Ishikawa (cell line): ENCODE results near the gene LHPP.

Experiments used
- EGR1 ChIP-seq: IDR thresholded peaks from 2 replicates; pipeline ENCODE4 v1.6.1; 2012
- EP300 ChIP-seq: IDR thresholded peaks from 2 replicates; pipeline ENCODE4 v1.6.1; 2012; ENCODE audit warnings: borderline replicate concordance
- FOXM1 ChIP-seq: IDR thresholded peaks from 2 replicates; pipeline ENCODE4 v1.6.1; 2012; ENCODE audit warnings: low read depth, borderline replicate concordance
- RAD21 ChIP-seq: IDR thresholded peaks from 2 replicates; pipeline ENCODE4 v1.6.1; 2012; ENCODE audit warnings: low read depth
- TAF1 ChIP-seq: IDR thresholded peaks from 2 replicates; pipeline ENCODE4 v1.6.1; 2012; ENCODE audit warnings: low read depth, mild to moderate bottlenecking
- TCF12 ChIP-seq: IDR thresholded peaks from 2 replicates; pipeline ENCODE4 v1.6.1; 2012; ENCODE audit warnings: low read depth
- TEAD4 ChIP-seq: IDR thresholded peaks from 2 replicates; pipeline ENCODE4 v1.6.1; 2012
- YY1 ChIP-seq: IDR thresholded peaks from 2 replicates; pipeline ENCODE4 v1.6.1; 2012; ENCODE audit warnings: low read depth
- ZBTB7A ChIP-seq: IDR thresholded peaks from 2 replicates; pipeline ENCODE4 v1.6.1; 2012; ENCODE audit warnings: low read depth
- TF ChIP-seq, protein P1 (sequence below): IDR thresholded peaks from 2 replicates; pipeline ENCODE4 v1.6.1; 2012
- TF ChIP-seq, protein P2 (sequence below): IDR thresholded peaks from 2 replicates; pipeline ENCODE4 v1.6.1; 2012; ENCODE audit warnings: low read depth, mild to moderate bottlenecking
- TF ChIP-seq, protein P3 (sequence below): IDR thresholded peaks from 2 replicates; pipeline ENCODE4 v1.6.1; 2012

DNA sequence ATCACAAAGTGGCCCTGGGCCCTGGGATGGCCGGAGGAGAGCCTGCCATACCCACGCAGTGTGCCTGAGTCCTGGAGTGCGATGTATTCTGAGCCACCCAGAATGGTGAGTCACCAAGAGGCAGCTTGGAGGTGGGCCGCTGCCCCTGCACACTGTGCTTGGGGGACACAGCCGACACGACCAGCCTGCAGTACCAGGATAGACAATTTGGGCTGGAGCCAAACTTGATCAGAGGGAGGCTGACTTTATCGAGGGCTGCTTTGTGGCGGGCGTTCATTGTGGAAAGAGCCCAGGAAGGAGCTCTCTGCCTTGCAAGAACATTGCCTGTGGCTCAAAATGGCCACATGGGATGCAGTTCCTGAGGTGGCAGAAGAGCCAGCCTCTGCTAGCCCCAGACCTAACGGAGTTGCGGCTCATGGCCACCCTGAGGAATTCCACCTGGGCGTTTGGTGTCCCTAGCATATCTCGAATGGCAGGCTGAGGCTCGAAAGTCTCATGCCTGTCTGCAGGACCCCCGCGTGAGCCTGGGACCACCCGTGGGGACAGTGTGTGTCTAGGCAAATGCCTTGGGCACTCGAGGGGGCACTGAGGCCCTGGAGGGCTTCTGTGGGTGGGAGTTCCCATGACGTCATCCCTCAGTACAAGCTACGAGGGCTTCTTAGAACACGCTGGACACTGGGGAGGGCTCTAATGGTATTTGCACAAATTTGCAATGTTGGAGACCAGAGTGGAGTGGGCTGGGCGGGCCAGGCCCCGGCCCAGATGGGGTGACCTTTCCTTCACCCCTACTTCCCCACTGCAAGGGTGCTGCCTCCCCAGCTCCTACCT, 79.7 kb downstream of the LHPP start:
- TF ChIP-seq, protein P1, sequence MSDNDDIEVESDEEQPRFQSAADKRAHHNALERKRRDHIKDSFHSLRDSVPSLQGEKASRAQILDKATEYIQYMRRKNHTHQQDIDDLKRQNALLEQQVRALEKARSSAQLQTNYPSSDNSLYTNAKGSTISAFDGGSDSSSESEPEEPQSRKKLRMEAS: no peak
- TF ChIP-seq TCF12 (no peak), TEAD4 (no peak), FOXM1 (no peak), EP300 (no peak), ZBTB7A (no peak), RAD21 (no peak), YY1 (no peak), TAF1 (no peak), EGR1 (no peak)
- TF ChIP-seq, protein P2, sequence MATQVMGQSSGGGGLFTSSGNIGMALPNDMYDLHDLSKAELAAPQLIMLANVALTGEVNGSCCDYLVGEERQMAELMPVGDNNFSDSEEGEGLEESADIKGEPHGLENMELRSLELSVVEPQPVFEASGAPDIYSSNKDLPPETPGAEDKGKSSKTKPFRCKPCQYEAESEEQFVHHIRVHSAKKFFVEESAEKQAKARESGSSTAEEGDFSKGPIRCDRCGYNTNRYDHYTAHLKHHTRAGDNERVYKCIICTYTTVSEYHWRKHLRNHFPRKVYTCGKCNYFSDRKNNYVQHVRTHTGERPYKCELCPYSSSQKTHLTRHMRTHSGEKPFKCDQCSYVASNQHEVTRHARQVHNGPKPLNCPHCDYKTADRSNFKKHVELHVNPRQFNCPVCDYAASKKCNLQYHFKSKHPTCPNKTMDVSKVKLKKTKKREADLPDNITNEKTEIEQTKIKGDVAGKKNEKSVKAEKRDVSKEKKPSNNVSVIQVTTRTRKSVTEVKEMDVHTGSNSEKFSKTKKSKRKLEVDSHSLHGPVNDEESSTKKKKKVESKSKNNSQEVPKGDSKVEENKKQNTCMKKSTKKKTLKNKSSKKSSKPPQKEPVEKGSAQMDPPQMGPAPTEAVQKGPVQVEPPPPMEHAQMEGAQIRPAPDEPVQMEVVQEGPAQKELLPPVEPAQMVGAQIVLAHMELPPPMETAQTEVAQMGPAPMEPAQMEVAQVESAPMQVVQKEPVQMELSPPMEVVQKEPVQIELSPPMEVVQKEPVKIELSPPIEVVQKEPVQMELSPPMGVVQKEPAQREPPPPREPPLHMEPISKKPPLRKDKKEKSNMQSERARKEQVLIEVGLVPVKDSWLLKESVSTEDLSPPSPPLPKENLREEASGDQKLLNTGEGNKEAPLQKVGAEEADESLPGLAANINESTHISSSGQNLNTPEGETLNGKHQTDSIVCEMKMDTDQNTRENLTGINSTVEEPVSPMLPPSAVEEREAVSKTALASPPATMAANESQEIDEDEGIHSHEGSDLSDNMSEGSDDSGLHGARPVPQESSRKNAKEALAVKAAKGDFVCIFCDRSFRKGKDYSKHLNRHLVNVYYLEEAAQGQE: no peak
- TF ChIP-seq, protein P3, sequence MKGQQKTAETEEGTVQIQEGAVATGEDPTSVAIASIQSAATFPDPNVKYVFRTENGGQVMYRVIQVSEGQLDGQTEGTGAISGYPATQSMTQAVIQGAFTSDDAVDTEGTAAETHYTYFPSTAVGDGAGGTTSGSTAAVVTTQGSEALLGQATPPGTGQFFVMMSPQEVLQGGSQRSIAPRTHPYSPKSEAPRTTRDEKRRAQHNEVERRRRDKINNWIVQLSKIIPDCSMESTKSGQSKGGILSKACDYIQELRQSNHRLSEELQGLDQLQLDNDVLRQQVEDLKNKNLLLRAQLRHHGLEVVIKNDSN: no peak
